H1 (cell line): Measurements from ENCODE around the gene IL1RAPL1. TPM values are rescaled to one million over a fixed set of nuclear protein-coding genes. Genes with fewer than 3 reads are reported as not detected.
"Not testable (repeated sequence)": the region's sequence is repeated elsewhere in the genome, so short reads cannot be mapped to it uniquely, and the experiment has no call there.

Source experiments
- CTCF ChIA-PET: fragments of 300-600 bp; sonication (Branson Sonifier 250); formaldehyde crosslinking; loops from one replicate; lab custom pipeline; 2021; ENCODE audit not compliant: partially characterized antibody; lab: Charles Lee
- POLR2A ChIA-PET: fragments of 300-600 bp; sonication (Branson Sonifier 250); formaldehyde crosslinking; loops from one replicate; lab custom pipeline; 2021; ENCODE audit warnings: inconsistent platforms; ENCODE audit not compliant: partially characterized antibody; lab: Charles Lee
- DNase-seq, 2 experiments: peaks; one replicate each; pipeline versions ENCODE4 v3.0.0 to v3.0.0-alpha.2; 2010 to 2022; ENCODE audit warnings: low spot score in 2 of 2, low read depth in 1 of 2, mixed read lengths in 1 of 2
- FAIRE-seq: peaks from 2 replicates; lab custom pipeline; 2011; peaks lifted over from hg19 to GRCh38; lab: Jason Lieb, UNC
- H2AFZ ChIP-seq: 2 replicates; pipeline ENCODE4 v1.8.1; 2012; ENCODE audit warnings: low read length, inconsistent platforms
- H2AK5ac ChIP-seq: 2 replicates; pipeline ENCODE4 v1.6.1; 2013; ENCODE audit warnings: low read depth, low read length
- H2BK120ac ChIP-seq: replicated peaks from 2 replicates; pipeline ENCODE3; 2013; ENCODE audit warnings: low read depth, low read length, inconsistent platforms
- H2BK12ac ChIP-seq: 2 replicates; pipeline ENCODE4 v1.6.1; 2013; ENCODE audit warnings: low read depth, low read length
- H2BK15ac ChIP-seq: 2 replicates; pipeline ENCODE4 v1.6.1; 2013; ENCODE audit warnings: low read length
- H2BK20ac ChIP-seq: 2 replicates; pipeline ENCODE4 v1.6.1; 2013; ENCODE audit warnings: low read length
- H2BK5ac ChIP-seq: 2 replicates; pipeline ENCODE4 v1.6.1; 2013; ENCODE audit warnings: low read depth, low read length
- H3K14ac ChIP-seq: 2 replicates; pipeline ENCODE4 v1.6.1; 2013; ENCODE audit warnings: inconsistent platforms; ENCODE audit not compliant: insufficient read length
- H3K18ac ChIP-seq: 2 replicates; pipeline ENCODE4 v1.6.1; 2013; ENCODE audit warnings: low read length; ENCODE audit errors: extremely low read depth
- H3K23ac ChIP-seq: 2 replicates; pipeline ENCODE4 v1.6.1; 2013; ENCODE audit warnings: inconsistent platforms; ENCODE audit not compliant: insufficient read length
- H3K23me2 ChIP-seq: 2 replicates; pipeline ENCODE4 v1.6.1; 2013; ENCODE audit warnings: low read depth, low read length
- H3K27ac ChIP-seq: 2 replicates; pipeline ENCODE4 v1.6.1; 2011; ENCODE audit warnings: low read depth, low read length, inconsistent platforms
- H3K27me3 ChIP-seq, 4 experiments: replicated peaks in 1 of 4; 1 replicate in 1 of 4; 2 replicates in 3 of 4; pipeline versions ENCODE4 v1.6.1 to v1.8.1; 2011 to 2013; ENCODE audit warnings: low read length in 3 of 4, mild to moderate bottlenecking in 3 of 4, inconsistent platforms in 2 of 4, mixed read lengths in 2 of 4, moderate library complexity in 1 of 4; ENCODE audit not compliant: control insufficient read depth in 3 of 4, insufficient read depth in 3 of 4; ENCODE audit errors: extremely low read depth in 1 of 4
- H3K36me3 ChIP-seq, 4 experiments: 2 replicates each; pipeline versions ENCODE4 v1.6.1 to v1.8.1; 2011 to 2013; ENCODE audit warnings: mild to moderate bottlenecking in 4 of 4, low read length in 3 of 4, moderate library complexity in 2 of 4, control low read depth in 1 of 4, inconsistent platforms in 1 of 4; ENCODE audit not compliant: insufficient read depth in 4 of 4, control insufficient read depth in 2 of 4
- H3K4ac ChIP-seq: replicated peaks from 2 replicates; pipeline ENCODE3; 2013; ENCODE audit warnings: low read length, low read depth, mixed read lengths, inconsistent platforms; ENCODE audit not compliant: insufficient read length
- H3K4me1 ChIP-seq, 4 experiments: replicated peaks in 1 of 4; 1 replicate in 1 of 4; 2 replicates in 3 of 4; pipeline versions ENCODE4 v1.6.1 to v1.8.1; 2011 to 2013; ENCODE audit warnings: low read length in 3 of 4, inconsistent platforms in 2 of 4, mixed read lengths in 1 of 4; ENCODE audit not compliant: insufficient read depth in 4 of 4, control insufficient read depth in 3 of 4
- H3K4me2 ChIP-seq, 2 experiments: 2 replicates each; pipeline versions ENCODE4 v1.6.1 to v1.8.1; 2011 to 2013; ENCODE audit warnings: low read depth in 2 of 2, low read length in 2 of 2, control low read depth in 1 of 2, inconsistent platforms in 1 of 2, mild to moderate bottlenecking in 1 of 2; ENCODE audit not compliant: insufficient read depth in 1 of 2
- H3K4me3 ChIP-seq, 4 experiments: fragments of 200-600, 300-600 bp in 1 of 4; sonication (generic), shearing (Covaris generic), sonication (Bioruptor Twin) in 1 of 4; 2 replicates each; pipeline versions ENCODE4 v1.5.1 to v1.8.1; 2011 to 2016; ENCODE audit warnings: low read length in 4 of 4, low read depth in 3 of 4, control low read depth in 2 of 4, inconsistent platforms in 2 of 4, mild to moderate bottlenecking in 2 of 4, mixed read lengths in 1 of 4, moderate library complexity in 1 of 4; ENCODE audit not compliant: insufficient read depth in 2 of 4; ENCODE audit errors: extremely low read depth in 1 of 4
- H3K56ac ChIP-seq: replicated peaks from 2 replicates; pipeline ENCODE3; 2013; ENCODE audit warnings: low read depth, mild to moderate bottlenecking, mixed read lengths, low read length, inconsistent platforms; ENCODE audit not compliant: insufficient read length
- H3K79me1 ChIP-seq: 2 replicates; pipeline ENCODE4 v1.6.1; 2013; ENCODE audit warnings: low read depth, low read length, control low read depth
- H3K79me2 ChIP-seq, 2 experiments: 2 replicates each; pipeline versions ENCODE4 v1.6.1 to v1.8.1; 2012 to 2013; ENCODE audit warnings: low read length in 2 of 2, mild to moderate bottlenecking in 2 of 2, inconsistent platforms in 1 of 2; ENCODE audit not compliant: insufficient read depth in 2 of 2, control insufficient read depth in 1 of 2
- H3K9ac ChIP-seq, 4 experiments: replicated peaks in 1 of 4; 1 replicate in 1 of 4; 2 replicates in 3 of 4; pipeline versions ENCODE4 v1.6.1 to v1.8.1; 2011 to 2013; ENCODE audit warnings: low read depth in 3 of 4, low read length in 3 of 4, control low read depth in 2 of 4, mild to moderate bottlenecking in 2 of 4, moderate library complexity in 2 of 4, inconsistent platforms in 1 of 4; ENCODE audit errors: extremely low read depth in 1 of 4
- H3K9me3 ChIP-seq, 2 experiments: 2 replicates each; pipeline versions ENCODE4 v1.6.1 to v1.8.1; 2012 to 2013; ENCODE audit warnings: mild to moderate bottlenecking in 2 of 2, moderate library complexity in 2 of 2, control low read depth in 1 of 2, inconsistent platforms in 1 of 2, low read depth in 1 of 2, low read length in 1 of 2, mixed read lengths in 1 of 2; ENCODE audit not compliant: insufficient read depth in 2 of 2
- H4K20me1 ChIP-seq, 2 experiments: replicated peaks in 1 of 2; 2 replicates each; pipeline versions ENCODE3 to v1.8.1; 2011 to 2013; ENCODE audit warnings: inconsistent platforms in 2 of 2, low read length in 2 of 2, mild to moderate bottlenecking in 1 of 2; ENCODE audit not compliant: insufficient read depth in 2 of 2, control insufficient read depth in 1 of 2
- H4K5ac ChIP-seq: 2 replicates; pipeline ENCODE4 v1.6.1; 2013; ENCODE audit warnings: low read length, low read depth, mixed read lengths, inconsistent platforms; ENCODE audit not compliant: insufficient read length
- H4K8ac ChIP-seq: 2 replicates; pipeline ENCODE4 v1.8.0; 2013; ENCODE audit warnings: mild to moderate bottlenecking, moderate library complexity, low read length, inconsistent platforms; ENCODE audit not compliant: insufficient read depth; ENCODE audit errors: extremely low read depth
- H4K91ac ChIP-seq: replicated peaks from 2 replicates; pipeline ENCODE3; 2013; ENCODE audit warnings: low read length, mixed read lengths, inconsistent platforms; ENCODE audit not compliant: insufficient read length
- WGBS, 2 experiments: shearing (Covaris generic) in 1 of 2; methylation state at CpG; one replicate each; pipeline versions ENCODE4 v1.1.6 to v1.1.7; 2013 to 2015; ENCODE audit warnings: low lambda C conversion rate in 2 of 2, mixed read lengths in 2 of 2, inconsistent platforms in 1 of 2, low coverage in 1 of 2, missing lambda C conversion rate in 1 of 2; ENCODE audit not compliant: insufficient replicate concordance in 2 of 2, insufficient coverage in 1 of 2, insufficient read length in 1 of 2; ENCODE audit errors: extremely low coverage in 1 of 2, missing lambda C conversion rate in 1 of 2; 5-methylcytosine and 5-hydroxymethylcytosine counted together
- polyA plus RNA-seq, 7 experiments: library from polyadenylated mRNA; depleted of rRNA in 3 of 7; stranded (reverse) in 5 of 7; unstranded in 2 of 7; fragments of >200 nt in 5 of 7; fragments of 200-250 nt in 2 of 7; gene quantifications; 1 replicate in 5 of 7; 2 replicates in 1 of 7; 4 replicates in 1 of 7; pipeline versions ENCODE4 v1.2.1 to v1.2.3, GENCODE V29; 2011 to 2013; ENCODE audit warnings: missing spikeins in 2 of 7, mixed read lengths in 2 of 7
- total RNA-seq: library from RNA; stranded (reverse); fragmentation: NEBNext Ultra II Directional; extraction: Animal tissue kit (Norgen Biotek cat#: 25700); gene quantifications from 2 replicates; pipeline ENCODE4 v1.2.1, GENCODE V29; 2021

Gene IL1RAPL1
- total and polyA plus RNA-seq, 2 of the 8 experiments (the other 6 are each of a cell fraction or from before 2014, with no cell fraction given) = 0.11 to 0.35 TPM

DNA sequence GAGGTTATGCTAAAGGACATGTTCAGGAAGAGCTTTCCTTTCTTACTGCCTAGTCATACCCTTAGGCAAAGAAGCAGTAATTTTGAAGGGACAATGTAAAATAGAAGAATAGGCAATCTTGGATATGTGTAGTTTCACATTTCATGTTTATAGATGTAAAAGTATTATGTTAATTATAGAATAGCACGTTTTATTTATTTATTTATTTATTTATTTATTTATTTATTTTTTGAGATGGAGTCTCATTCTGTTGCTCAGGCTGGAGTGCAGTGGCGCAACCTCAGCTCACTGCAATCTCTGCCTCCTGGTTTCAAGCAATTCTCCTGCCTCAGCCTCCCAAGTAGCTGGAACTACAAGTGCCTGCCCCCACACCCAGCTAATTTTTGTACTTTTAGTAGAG lies 535.6 kb downstream of the IL1RAPL1 start:
- H2BK5ac ChIP-seq, H4K20me1 ChIP-seq, CTCF ChIA-PET, H3K27me3 ChIP-seq, H3K27ac ChIP-seq, H3K4me1 ChIP-seq, H3K23ac ChIP-seq, H3K79me1 ChIP-seq, H2BK20ac ChIP-seq, H3K56ac ChIP-seq, H4K8ac ChIP-seq, H2BK120ac ChIP-seq, DNase-seq, H4K5ac ChIP-seq, H3K4me3 ChIP-seq, H3K4me2 ChIP-seq, H2AK5ac ChIP-seq, H4K91ac ChIP-seq, H3K79me2 ChIP-seq, H3K36me3 ChIP-seq, FAIRE-seq, POLR2A ChIA-PET, H2AFZ ChIP-seq, H2BK15ac ChIP-seq, H3K9me3 ChIP-seq, H3K14ac ChIP-seq, H3K4ac ChIP-seq, H3K9ac ChIP-seq, H2BK12ac ChIP-seq, H3K18ac ChIP-seq, H3K23me2 ChIP-seq: not testable (repeated sequence)
- WGBS, 2 experiments = 81% methylated on average over 2 of the region's 2 CpGs; no CpG with 5 or more reads in 1 of the 2 experiments
